KMS-11 (cell line): ENCODE measurements around the gene TICRR.

Experiments
- H2AFZ ChIP-seq: fragments of 200-600 bp; sonication (generic); 2 replicates; pipeline ENCODE4 v1.6.1; 2016; ENCODE audit warnings: antibody characterized with exemption, mixed run types, low read depth
- H3K27ac ChIP-seq: fragments of 200-600 bp; sonication (generic); 2 replicates; pipeline ENCODE4 v1.6.1; 2016; ENCODE audit warnings: mild to moderate bottlenecking, mixed run types
- H3K27me3 ChIP-seq: fragments of 200-600 bp; sonication (generic); 2 replicates; pipeline ENCODE4 v1.6.1; 2017; ENCODE audit warnings: mild to moderate bottlenecking, low read depth, mixed run types, moderate library complexity; ENCODE audit not compliant: insufficient read depth
- H3K36me3 ChIP-seq: fragments of 200-600 bp; sonication (generic); 2 replicates; pipeline ENCODE4 v1.6.1; 2017; ENCODE audit warnings: mild to moderate bottlenecking, mixed run types; ENCODE audit not compliant: insufficient read depth
- H3K4me1 ChIP-seq: fragments of 200-600 bp; sonication (generic); 2 replicates; pipeline ENCODE4 v1.6.1; 2016; ENCODE audit warnings: mild to moderate bottlenecking, low read depth, mixed run types; ENCODE audit not compliant: poor library complexity, severe bottlenecking
- H3K4me2 ChIP-seq: fragments of 200-600 bp; sonication (generic); 2 replicates; pipeline ENCODE4 v1.7.0; 2016; ENCODE audit warnings: mild to moderate bottlenecking, mixed run types
- H3K4me3 ChIP-seq: fragments of 200-600 bp; sonication (generic); IDR thresholded peaks from 2 replicates; pipeline ENCODE4 v1.6.1; 2017; ENCODE audit warnings: low read depth, low read length, mixed read lengths; ENCODE audit not compliant: insufficient read depth
- H3K79me2 ChIP-seq: fragments of 200-600 bp; sonication (generic); 2 replicates; pipeline ENCODE4 v1.6.1; 2016; ENCODE audit warnings: low read depth, mixed run types; ENCODE audit not compliant: insufficient read depth
- H3K9ac ChIP-seq: fragments of 200-600 bp; sonication (generic); 2 replicates; pipeline ENCODE4 v1.6.1; 2016; ENCODE audit warnings: mild to moderate bottlenecking, mixed run types
- H4K20me1 ChIP-seq: fragments of 200-600 bp; sonication (generic); 2 replicates; pipeline ENCODE4 v1.6.1; 2016; ENCODE audit warnings: mild to moderate bottlenecking, mixed run types; ENCODE audit not compliant: insufficient read depth
- TF ChIP-seq, protein P1 (sequence below): fragments of 200-600 bp; sonication (generic); conservative IDR thresholded peaks from 2 replicates; pipeline ENCODE4 v1.6.1; 2017; ENCODE audit warnings: low read depth, mild to moderate bottlenecking, antibody characterized with exemption, low read length, moderate library complexity, mixed read lengths

The TICRR gene

DNA sequence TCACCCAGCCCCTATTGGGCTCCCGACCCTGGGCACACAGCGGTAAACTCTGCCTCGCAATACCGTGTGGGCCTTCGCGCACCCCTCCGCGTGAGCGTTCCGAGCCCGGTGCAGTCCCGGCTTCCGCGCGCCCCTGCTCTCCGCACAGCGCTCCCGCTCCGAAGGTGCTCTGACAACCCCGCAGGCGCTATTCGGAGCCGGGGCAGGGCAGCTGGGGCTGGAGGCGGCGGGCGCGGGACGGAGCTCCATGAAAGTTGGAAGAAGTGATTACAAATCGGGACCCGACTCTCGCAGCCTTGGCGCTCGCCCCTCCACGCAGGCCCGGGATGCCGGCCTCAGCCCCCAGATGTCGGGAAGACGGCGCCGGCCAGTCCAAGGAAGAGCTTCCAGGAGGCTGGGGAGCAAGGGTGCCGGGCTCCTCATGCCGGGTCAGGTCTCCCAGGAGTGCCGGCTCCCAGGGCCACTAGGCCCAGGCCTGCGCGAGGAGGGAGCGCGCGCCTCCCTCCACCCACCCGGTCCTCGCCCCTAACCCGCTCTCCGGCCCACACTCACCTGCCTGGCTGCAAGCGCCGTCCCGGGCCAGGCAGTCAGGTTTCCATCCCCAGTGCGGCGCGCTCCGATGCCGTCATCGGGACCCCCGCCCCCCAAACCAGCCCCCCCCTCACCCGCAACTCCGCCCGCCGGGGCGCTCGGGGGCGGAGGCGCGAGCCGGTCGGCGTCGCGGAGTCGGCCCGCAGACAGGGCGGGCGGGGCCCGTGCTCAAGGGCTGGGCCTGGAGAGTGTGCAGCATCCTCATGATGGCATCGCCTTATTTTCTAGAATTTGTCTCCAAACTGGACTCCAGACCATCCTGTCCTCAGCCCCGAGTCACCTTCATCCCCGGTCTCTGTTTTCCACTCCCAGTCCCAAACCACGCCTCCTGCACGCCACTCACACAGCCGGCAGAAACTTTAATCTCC, 79.9 kb downstream of the TICRR start, which contains the start of gene KIF7:
TSS of gene KIF7 (minus strand) at position 621 of the 959 bp plus-strand sequence. CDS start 2,537 bp downstream, outside the sequence.
- H3K36me3 ChIP-seq = no peaks in the 10 kb centered on the region
- H2AFZ ChIP-seq = peak within 1 kb of the TSS; percentile 19; the same call in 1 of the 2 replicates
- no peak within 1 kb of the TSS for H3K9ac ChIP-seq
- TF ChIP-seq, protein P1, sequence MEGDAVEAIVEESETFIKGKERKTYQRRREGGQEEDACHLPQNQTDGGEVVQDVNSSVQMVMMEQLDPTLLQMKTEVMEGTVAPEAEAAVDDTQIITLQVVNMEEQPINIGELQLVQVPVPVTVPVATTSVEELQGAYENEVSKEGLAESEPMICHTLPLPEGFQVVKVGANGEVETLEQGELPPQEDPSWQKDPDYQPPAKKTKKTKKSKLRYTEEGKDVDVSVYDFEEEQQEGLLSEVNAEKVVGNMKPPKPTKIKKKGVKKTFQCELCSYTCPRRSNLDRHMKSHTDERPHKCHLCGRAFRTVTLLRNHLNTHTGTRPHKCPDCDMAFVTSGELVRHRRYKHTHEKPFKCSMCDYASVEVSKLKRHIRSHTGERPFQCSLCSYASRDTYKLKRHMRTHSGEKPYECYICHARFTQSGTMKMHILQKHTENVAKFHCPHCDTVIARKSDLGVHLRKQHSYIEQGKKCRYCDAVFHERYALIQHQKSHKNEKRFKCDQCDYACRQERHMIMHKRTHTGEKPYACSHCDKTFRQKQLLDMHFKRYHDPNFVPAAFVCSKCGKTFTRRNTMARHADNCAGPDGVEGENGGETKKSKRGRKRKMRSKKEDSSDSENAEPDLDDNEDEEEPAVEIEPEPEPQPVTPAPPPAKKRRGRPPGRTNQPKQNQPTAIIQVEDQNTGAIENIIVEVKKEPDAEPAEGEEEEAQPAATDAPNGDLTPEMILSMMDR = no peak
- H3K79me2 ChIP-seq = no peaks in the 10 kb centered on the region
- H4K20me1 ChIP-seq = no peaks in the 10 kb centered on the region
- H3K4me1 ChIP-seq = peaks cover 13% of the 10 kb centered on the region
- peak within 1 kb of the TSS; percentile 55 for H3K4me2 ChIP-seq
- H3K27me3 ChIP-seq = no peaks in the 10 kb centered on the region
- no peak within 1 kb of the TSS for H3K27ac ChIP-seq
- no peak within 1 kb of the TSS for H3K4me3 ChIP-seq

DNA sequence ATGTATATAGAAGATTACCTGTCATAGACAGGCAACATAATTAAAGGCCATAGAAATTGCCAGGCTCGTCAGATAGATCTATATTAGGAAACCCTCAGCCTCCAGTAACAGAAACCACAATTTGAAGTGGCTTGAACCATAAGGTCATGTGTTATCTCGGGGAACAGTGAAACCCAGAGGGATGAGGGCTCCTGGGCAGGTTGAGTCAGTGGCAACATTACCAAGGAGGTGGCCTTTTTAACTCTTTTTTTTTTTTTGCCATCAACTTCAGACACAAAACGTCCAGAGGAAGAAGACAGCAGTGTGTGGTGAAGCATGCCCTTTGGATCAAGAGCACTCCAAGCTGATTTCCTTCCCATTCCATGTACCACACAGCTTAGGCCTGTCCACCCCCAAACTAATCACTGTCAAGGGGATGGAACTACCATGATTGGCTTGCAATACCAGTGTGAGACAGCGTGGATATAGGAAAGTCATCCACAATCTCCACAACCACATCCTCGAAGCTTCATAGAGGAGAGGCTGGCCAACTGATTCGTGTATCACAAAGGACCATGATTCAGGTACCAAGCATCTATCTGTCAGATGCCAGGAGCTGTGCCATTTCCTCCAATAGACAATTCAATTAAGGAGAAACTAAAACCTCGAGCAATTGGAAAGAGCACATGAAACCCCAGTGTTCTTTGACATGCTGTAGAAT, 81.0 kb downstream of the TICRR start:
- Histone ChIP-seq H3K4me1 (peaks cover 13% of the 10 kb centered on the region), H4K20me1 (no peaks in the 10 kb centered on the region), H3K36me3 (no peaks in the 10 kb centered on the region), H3K27ac (no peak overlapping the region), H3K4me2 (peak overlapping the region; percentile 55), H3K79me2 (no peaks in the 10 kb centered on the region), H2AFZ (no peak overlapping the region), H3K27me3 (no peaks in the 10 kb centered on the region), H3K4me3 (no peak overlapping the region), H3K9ac (no peak overlapping the region)
- TF ChIP-seq, protein P1 = no peak

DNA sequence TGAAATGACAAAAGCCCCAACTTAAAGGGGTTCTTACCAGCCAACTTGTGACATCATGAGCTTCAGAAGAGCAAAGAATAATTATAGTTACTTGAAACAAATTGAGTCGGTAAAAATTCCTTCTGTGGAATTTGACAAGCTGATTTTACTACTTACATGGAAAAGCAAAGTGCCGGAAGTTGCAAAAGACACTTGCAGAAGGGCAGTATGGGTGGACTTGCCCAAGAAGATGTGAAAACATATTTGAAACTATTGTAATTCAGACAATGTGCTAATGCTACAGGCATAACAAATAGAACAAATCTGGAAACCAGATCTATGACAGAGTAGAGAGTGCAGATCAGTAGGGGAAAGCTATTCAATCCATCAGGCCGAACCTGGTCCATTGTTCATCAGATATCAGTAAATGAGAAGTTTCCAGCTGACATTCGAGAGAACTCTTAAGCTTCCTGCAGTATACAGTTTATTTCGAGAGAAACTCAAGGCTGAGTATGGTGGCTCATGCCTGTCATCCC, 82.5 kb downstream of the TICRR start:
- Histone ChIP-seq H3K27me3 (no peaks in the 10 kb centered on the region), H3K4me3 (no peak overlapping the region), H3K79me2 (no peaks in the 10 kb centered on the region), H3K36me3 (no peaks in the 10 kb centered on the region), H2AFZ (no peak overlapping the region), H4K20me1 (no peaks in the 10 kb centered on the region), H3K4me1 (peaks cover 13% of the 10 kb centered on the region), H3K4me2 (no peak overlapping the region), H3K9ac (no peak overlapping the region), H3K27ac (no peak overlapping the region)
- TF ChIP-seq, protein P1 = no peak

DNA sequence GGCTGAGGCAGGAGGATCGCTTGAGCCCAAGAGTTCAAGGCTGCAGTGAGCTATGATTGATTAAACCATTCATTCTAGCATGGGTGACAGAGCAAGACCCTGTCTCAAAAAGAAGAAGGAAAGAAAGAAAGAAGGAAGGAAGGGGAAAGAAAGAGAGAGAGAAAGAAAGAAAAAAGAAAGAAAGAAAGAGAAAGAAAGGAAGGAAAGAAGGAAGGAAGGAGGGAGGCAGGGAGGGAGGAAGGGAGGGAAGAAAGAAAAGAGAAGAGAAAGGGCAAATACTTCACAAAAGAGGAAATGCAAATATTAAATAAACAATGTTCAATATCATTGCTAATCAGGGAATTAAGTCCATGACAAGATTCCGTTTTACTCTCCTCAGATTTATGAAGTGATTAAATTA, 84.0 kb downstream of the TICRR start:
- Histone ChIP-seq H3K27me3 (no peaks in the 10 kb centered on the region), H3K4me1 (peaks cover 13% of the 10 kb centered on the region), H3K36me3 (no peaks in the 10 kb centered on the region), H3K4me3 (no peak overlapping the region), H3K4me2 (no peak overlapping the region), H3K79me2 (no peaks in the 10 kb centered on the region), H2AFZ (no peak overlapping the region), H3K27ac (no peak overlapping the region), H4K20me1 (no peaks in the 10 kb centered on the region), H3K9ac (no peak overlapping the region)
- TF ChIP-seq, protein P1 = no peak
